Endometrial microvascular endothelial cells (primary cell): Measurements from ENCODE around the gene ZFHX3. TPM values are rescaled to one million over a fixed set of nuclear protein-coding genes. Genes with fewer than 3 reads are reported as not detected.

Experiments used
- in situ Hi-C: cut with HindIII; loops from 2 replicates; pipeline ENCODE4 v1.10.0; 2017; ENCODE audit warnings: low sequenced_read_pairs, low pct_unique_long_range_greater_than_20kb; ENCODE audit errors: inconsistent ontology term
- total RNA-seq: library from RNA; depleted of rRNA; stranded (reverse); fragments of >200 nt; gene quantifications from one replicate; pipeline ENCODE4 v1.2.3, GENCODE V29; 2015; ENCODE audit errors: inconsistent ontology term

Gene ZFHX3
- total RNA-seq, 1 donor from 2014 or later = 2.1 TPM

- in situ Hi-C loops = no loop called here
Observed at GRCh38 chr16:73028721-73029361, 19.1 kb downstream of the ZFHX3 start.

- in situ Hi-C loops = no loop called here
Observed at GRCh38 chr16:73028263-73028662, 19.7 kb downstream of the ZFHX3 start.

GRCh38 chr16:73027685-73028111 is 20.2 kb downstream of the ZFHX3 start:
- in situ Hi-C loops = no loop called here

- in situ Hi-C loops = no loop called here
Observed at GRCh38 chr16:73026754-73027684, 20.9 kb downstream of the ZFHX3 start.

- in situ Hi-C loops = no loop called here
Observed at GRCh38 chr16:73025856-73026210, 22.1 kb downstream of the ZFHX3 start.

GRCh38 chr16:73025151-73025855 is 22.6 kb downstream of the ZFHX3 start:
- in situ Hi-C loops = no loop called here

- in situ Hi-C loops = no loop called here
Observed at GRCh38 chr16:73024571-73025105, 23.3 kb downstream of the ZFHX3 start.

- in situ Hi-C loops = no loop called here
Observed at GRCh38 chr16:73023752-73024570, 24.0 kb downstream of the ZFHX3 start.

GRCh38 chr16:73023320-73023719 is 24.6 kb downstream of the ZFHX3 start:
- in situ Hi-C loops = no loop called here

- in situ Hi-C loops = no loop called here
Observed at GRCh38 chr16:73022534-73022933, 25.4 kb downstream of the ZFHX3 start.

GRCh38 chr16:73021866-73022495 is 25.9 kb downstream of the ZFHX3 start:
- in situ Hi-C loops = no loop called here

GRCh38 chr16:73020409-73020884 is 27.5 kb downstream of the ZFHX3 start:
- in situ Hi-C loops = no loop called here

- in situ Hi-C loops = no loop called here
Observed at GRCh38 chr16:73019457-73020362, 28.2 kb downstream of the ZFHX3 start.

- in situ Hi-C loops = no loop called here
Observed at GRCh38 chr16:73018821-73019456, 29.0 kb downstream of the ZFHX3 start.

GRCh38 chr16:73017321-73017720 is 30.6 kb downstream of the ZFHX3 start:
- in situ Hi-C loops = no loop called here

GRCh38 chr16:73016488-73016830 is 31.5 kb downstream of the ZFHX3 start:
- in situ Hi-C loops = no loop called here
